WTC11 (cell line): Measurements from ENCODE around the gene PFDN5. TPM values are rescaled to one million over a fixed set of nuclear protein-coding genes. Genes with fewer than 3 reads are reported as not detected.

ENCODE experiments used
- ATAC-seq: fragments of 200-7000 bp; cut with Tn5 transposase; 2 replicates; pipeline ENCODE4 v1.10.0; 2021; ENCODE audit warnings: mild to moderate bottlenecking, moderate library complexity
- CTCF ChIA-PET: fragments of 300-600 bp; sonication (Branson Sonifier 250); formaldehyde crosslinking; loops from one replicate; lab custom pipeline; 2021; ENCODE audit warnings: antibody characterized with exemption; lab: Charles Lee
- POLR2A ChIA-PET: fragments of 350-600 bp; sonication (Branson Sonifier 250); formaldehyde crosslinking; loops from one replicate; lab custom pipeline; 2021; ENCODE audit warnings: antibody characterized with exemption; lab: Charles Lee
- DNase-seq: peaks from one replicate; pipeline ENCODE4 v3.0.0; 2021; ENCODE audit warnings: low spot score
- H3K27ac Mint-ChIP-seq: 2 replicates; pipeline ENCODE4 v1.8.0; 2021; ENCODE audit warnings: mixed read lengths
- H3K27me3 Mint-ChIP-seq: 2 replicates; pipeline ENCODE4 v1.8.0; 2021; ENCODE audit warnings: low read depth, mild to moderate bottlenecking, moderate library complexity, mixed read lengths
- H3K36me3 Mint-ChIP-seq: 2 replicates; pipeline ENCODE4 v1.8.0; 2021; ENCODE audit warnings: mixed read lengths
- H3K4me1 Mint-ChIP-seq: 2 replicates; pipeline ENCODE4 v1.8.0; 2022; ENCODE audit warnings: mixed read lengths
- H3K4me3 Mint-ChIP-seq: 2 replicates; pipeline ENCODE4 v1.8.0; 2021; ENCODE audit warnings: mild to moderate bottlenecking, moderate library complexity, mixed read lengths
- H3K9me3 Mint-ChIP-seq: 2 replicates; pipeline ENCODE4 v1.8.0; 2021; ENCODE audit warnings: mixed read lengths
- NFYB ChIP-seq: sonication (generic); formaldehyde crosslinking; conservative IDR thresholded peaks from 2 replicates; pipeline ENCODE4 v1.8.0; 2022; ENCODE audit warnings: low read depth, missing genetic modification reagents
- NR3C1 ChIP-seq: sonication (generic); formaldehyde crosslinking; conservative IDR thresholded peaks from 2 replicates; pipeline ENCODE4 v1.8.1; 2023; ENCODE audit warnings: low read depth, mild to moderate bottlenecking, missing genetic modification reagents
- RELA ChIP-seq: sonication (generic); formaldehyde crosslinking; IDR thresholded peaks from 2 replicates; pipeline ENCODE4 v1.8.1; 2022; ENCODE audit warnings: missing genetic modification reagents, mild to moderate bottlenecking, borderline replicate concordance
- SMAD4 ChIP-seq: sonication (generic); formaldehyde crosslinking; IDR thresholded peaks from 2 replicates; pipeline ENCODE4 v1.8.0; 2022; ENCODE audit warnings: mild to moderate bottlenecking, missing genetic modification reagents
- SP1 ChIP-seq: sonication (generic); formaldehyde crosslinking; conservative IDR thresholded peaks from 2 replicates; pipeline ENCODE4 v1.8.1; 2022; ENCODE audit warnings: missing genetic modification reagents
- ZNF396 ChIP-seq: fragments of 250-450 bp; sonication (Bioruptor Pico); IDR thresholded peaks from 2 replicates; pipeline ENCODE4 v1.8.0; 2021; ENCODE audit warnings: mild to moderate bottlenecking, moderate library complexity, borderline replicate concordance
- total RNA-seq: library from RNA; stranded (reverse); gene quantifications from 3 replicates; pipeline ENCODE4 v1.2.3, GENCODE V29; 2021
- TF ChIP-seq, protein P1 (sequence below): sonication (generic); formaldehyde crosslinking; IDR thresholded peaks from 2 replicates; pipeline ENCODE4 v1.8.1; 2022; ENCODE audit warnings: missing genetic modification reagents, borderline replicate concordance
- TF ChIP-seq, protein P2 (sequence below): fragments of 250-450 bp; sonication (Bioruptor Pico); conservative IDR thresholded peaks from 2 replicates; pipeline ENCODE4 v1.9.0; 2021; ENCODE audit warnings: mild to moderate bottlenecking
- TF ChIP-seq, protein P3 (sequence below): sonication (generic); formaldehyde crosslinking; IDR thresholded peaks from 2 replicates; pipeline ENCODE4 v1.8.0; 2023; ENCODE audit warnings: missing genetic modification reagents
- TF ChIP-seq, protein P4 (sequence below): sonication (generic); formaldehyde crosslinking; IDR thresholded peaks from 2 replicates; pipeline ENCODE4 v1.8.0; 2022; ENCODE audit warnings: mild to moderate bottlenecking, missing genetic modification reagents
- TF ChIP-seq, protein P5 (sequence below): sonication (generic); formaldehyde crosslinking; conservative IDR thresholded peaks from 2 replicates; pipeline ENCODE4 v1.8.1; 2022; ENCODE audit warnings: mild to moderate bottlenecking, missing genetic modification reagents
- TF ChIP-seq, protein P6 (sequence below): fragments of 250-450 bp; sonication (Bioruptor Pico); IDR thresholded peaks from 2 replicates; pipeline ENCODE4 v1.9.0; 2021; ENCODE audit warnings: mild to moderate bottlenecking, borderline replicate concordance
- TF ChIP-seq, protein P7 (sequence below): sonication (generic); formaldehyde crosslinking; IDR thresholded peaks from 2 replicates; pipeline ENCODE4 v1.8.0; 2022; ENCODE audit warnings: mild to moderate bottlenecking, missing genetic modification reagents
- TF ChIP-seq, protein P8 (sequence below): fragments of 250-450 bp; sonication (Bioruptor Pico); IDR thresholded peaks from 2 replicates; pipeline ENCODE4 v1.8.0; 2021; ENCODE audit warnings: mild to moderate bottlenecking

The PFDN5 gene
- total RNA-seq, 1 experiment from 2014 or later = 263 TPM

DNA sequence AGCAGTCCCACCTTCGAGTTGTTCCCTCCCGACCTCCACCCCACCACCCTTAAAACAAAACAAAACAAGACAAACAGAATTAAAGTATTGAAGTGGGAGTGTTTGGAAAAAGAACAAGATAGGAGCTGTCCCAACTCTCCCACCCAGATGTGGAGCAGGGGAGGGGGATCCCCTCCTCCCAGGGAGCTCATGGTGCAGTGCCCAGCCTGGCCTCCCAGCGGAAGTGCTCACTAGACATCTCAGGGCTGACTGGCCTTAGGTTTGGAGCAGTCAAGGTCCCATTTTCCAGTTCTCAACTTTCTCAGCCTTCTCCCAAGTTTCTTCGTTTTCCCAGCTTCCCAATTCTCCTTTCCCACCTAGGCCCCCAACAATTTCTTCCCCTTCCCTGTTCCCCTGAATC is 37.9 kb downstream of the PFDN5 start:
- Mint-ChIP-seq H3K36me3 (no peaks in the 10 kb centered on the region), H3K27me3 (peaks cover 57% of the 10 kb centered on the region), H3K4me3 (no peak overlapping the region), H3K27ac (peak overlapping the region; percentile 46; the same call in 1 of the 2 replicates), H3K9me3 (no peaks in the 10 kb centered on the region), H3K4me1 (peaks cover 13% of the 10 kb centered on the region)
- CTCF ChIA-PET = interaction anchor here (1.2 to 2.6 kb wide), 2 partner anchors 12 to 19 kb away, joined by 5 to 15 read pairs; partner anchors contain the start of gene AAAS
- TF ChIP-seq SMAD4 (CRISPR knock-in tag) (no peak), NFYB (CRISPR knock-in tag) (no peak), RELA (CRISPR knock-in tag) (no peak), ZNF396 (CRISPR knock-in tag) (no peak), NR3C1 (no peak), SP1 (CRISPR knock-in tag) (no peak)
- TF ChIP-seq, protein P1, sequence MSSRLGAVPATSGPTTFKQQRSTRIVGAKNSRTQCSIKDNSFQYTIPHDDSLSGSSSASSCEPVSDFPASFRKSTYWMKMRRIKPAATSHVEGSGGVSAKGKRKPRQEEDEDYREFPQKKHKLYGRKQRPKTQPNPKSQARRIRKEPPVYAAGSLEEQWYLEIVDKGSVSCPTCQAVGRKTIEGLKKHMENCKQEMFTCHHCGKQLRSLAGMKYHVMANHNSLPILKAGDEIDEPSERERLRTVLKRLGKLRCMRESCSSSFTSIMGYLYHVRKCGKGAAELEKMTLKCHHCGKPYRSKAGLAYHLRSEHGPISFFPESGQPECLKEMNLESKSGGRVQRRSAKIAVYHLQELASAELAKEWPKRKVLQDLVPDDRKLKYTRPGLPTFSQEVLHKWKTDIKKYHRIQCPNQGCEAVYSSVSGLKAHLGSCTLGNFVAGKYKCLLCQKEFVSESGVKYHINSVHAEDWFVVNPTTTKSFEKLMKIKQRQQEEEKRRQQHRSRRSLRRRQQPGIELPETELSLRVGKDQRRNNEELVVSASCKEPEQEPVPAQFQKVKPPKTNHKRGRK (CRISPR knock-in tag) = no peak
- TF ChIP-seq, protein P2, sequence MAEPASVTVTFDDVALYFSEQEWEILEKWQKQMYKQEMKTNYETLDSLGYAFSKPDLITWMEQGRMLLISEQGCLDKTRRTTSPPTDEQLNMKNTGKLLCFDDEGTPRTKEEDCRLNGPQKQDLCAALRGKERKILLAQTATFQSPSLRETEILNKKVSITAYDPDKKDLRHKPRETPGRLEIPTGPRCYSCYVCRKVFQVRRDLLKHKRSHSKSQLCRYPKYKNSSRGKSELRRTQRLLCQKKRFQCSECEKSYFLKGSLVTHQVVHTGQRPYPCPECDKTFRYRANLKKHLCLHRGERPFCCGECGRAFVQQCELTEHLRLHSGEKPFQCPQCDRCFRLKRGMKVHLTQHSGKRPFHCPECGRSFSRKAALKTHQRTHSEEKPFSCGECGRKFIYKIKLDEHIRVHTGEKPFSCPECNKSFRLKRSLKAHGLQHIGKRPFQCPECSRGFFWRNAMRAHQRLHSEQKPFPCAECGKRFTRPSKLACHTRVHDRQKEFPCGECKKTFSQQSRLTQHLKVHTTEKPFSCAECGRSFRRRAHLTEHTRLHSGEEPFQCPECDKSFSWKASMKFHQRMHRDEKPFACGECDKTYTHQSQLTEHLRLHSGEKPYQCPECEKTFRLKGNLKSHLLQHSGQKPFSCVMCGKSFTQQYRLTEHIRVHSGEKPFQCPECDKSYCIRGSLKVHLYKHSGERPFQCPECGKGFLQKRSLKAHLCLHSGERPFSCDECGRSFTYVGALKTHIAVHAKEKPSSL (CRISPR knock-in tag) = no peak
- TF ChIP-seq, protein P3, sequence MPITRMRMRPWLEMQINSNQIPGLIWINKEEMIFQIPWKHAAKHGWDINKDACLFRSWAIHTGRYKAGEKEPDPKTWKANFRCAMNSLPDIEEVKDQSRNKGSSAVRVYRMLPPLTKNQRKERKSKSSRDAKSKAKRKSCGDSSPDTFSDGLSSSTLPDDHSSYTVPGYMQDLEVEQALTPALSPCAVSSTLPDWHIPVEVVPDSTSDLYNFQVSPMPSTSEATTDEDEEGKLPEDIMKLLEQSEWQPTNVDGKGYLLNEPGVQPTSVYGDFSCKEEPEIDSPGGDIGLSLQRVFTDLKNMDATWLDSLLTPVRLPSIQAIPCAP (CRISPR knock-in tag) = no peak
- TF ChIP-seq, protein P4, sequence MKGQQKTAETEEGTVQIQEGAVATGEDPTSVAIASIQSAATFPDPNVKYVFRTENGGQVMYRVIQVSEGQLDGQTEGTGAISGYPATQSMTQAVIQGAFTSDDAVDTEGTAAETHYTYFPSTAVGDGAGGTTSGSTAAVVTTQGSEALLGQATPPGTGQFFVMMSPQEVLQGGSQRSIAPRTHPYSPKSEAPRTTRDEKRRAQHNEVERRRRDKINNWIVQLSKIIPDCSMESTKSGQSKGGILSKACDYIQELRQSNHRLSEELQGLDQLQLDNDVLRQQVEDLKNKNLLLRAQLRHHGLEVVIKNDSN = no peak
- TF ChIP-seq, protein P5, sequence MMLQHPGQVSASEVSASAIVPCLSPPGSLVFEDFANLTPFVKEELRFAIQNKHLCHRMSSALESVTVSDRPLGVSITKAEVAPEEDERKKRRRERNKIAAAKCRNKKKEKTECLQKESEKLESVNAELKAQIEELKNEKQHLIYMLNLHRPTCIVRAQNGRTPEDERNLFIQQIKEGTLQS (CRISPR knock-in tag) = no peak
- TF ChIP-seq, protein P6, sequence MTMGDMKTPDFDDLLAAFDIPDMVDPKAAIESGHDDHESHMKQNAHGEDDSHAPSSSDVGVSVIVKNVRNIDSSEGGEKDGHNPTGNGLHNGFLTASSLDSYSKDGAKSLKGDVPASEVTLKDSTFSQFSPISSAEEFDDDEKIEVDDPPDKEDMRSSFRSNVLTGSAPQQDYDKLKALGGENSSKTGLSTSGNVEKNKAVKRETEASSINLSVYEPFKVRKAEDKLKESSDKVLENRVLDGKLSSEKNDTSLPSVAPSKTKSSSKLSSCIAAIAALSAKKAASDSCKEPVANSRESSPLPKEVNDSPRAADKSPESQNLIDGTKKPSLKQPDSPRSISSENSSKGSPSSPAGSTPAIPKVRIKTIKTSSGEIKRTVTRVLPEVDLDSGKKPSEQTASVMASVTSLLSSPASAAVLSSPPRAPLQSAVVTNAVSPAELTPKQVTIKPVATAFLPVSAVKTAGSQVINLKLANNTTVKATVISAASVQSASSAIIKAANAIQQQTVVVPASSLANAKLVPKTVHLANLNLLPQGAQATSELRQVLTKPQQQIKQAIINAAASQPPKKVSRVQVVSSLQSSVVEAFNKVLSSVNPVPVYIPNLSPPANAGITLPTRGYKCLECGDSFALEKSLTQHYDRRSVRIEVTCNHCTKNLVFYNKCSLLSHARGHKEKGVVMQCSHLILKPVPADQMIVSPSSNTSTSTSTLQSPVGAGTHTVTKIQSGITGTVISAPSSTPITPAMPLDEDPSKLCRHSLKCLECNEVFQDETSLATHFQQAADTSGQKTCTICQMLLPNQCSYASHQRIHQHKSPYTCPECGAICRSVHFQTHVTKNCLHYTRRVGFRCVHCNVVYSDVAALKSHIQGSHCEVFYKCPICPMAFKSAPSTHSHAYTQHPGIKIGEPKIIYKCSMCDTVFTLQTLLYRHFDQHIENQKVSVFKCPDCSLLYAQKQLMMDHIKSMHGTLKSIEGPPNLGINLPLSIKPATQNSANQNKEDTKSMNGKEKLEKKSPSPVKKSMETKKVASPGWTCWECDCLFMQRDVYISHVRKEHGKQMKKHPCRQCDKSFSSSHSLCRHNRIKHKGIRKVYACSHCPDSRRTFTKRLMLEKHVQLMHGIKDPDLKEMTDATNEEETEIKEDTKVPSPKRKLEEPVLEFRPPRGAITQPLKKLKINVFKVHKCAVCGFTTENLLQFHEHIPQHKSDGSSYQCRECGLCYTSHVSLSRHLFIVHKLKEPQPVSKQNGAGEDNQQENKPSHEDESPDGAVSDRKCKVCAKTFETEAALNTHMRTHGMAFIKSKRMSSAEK (CRISPR knock-in tag) = no peak
- TF ChIP-seq, protein P7, sequence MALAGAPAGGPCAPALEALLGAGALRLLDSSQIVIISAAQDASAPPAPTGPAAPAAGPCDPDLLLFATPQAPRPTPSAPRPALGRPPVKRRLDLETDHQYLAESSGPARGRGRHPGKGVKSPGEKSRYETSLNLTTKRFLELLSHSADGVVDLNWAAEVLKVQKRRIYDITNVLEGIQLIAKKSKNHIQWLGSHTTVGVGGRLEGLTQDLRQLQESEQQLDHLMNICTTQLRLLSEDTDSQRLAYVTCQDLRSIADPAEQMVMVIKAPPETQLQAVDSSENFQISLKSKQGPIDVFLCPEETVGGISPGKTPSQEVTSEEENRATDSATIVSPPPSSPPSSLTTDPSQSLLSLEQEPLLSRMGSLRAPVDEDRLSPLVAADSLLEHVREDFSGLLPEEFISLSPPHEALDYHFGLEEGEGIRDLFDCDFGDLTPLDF (CRISPR knock-in tag) = no peak
- TF ChIP-seq, protein P8, sequence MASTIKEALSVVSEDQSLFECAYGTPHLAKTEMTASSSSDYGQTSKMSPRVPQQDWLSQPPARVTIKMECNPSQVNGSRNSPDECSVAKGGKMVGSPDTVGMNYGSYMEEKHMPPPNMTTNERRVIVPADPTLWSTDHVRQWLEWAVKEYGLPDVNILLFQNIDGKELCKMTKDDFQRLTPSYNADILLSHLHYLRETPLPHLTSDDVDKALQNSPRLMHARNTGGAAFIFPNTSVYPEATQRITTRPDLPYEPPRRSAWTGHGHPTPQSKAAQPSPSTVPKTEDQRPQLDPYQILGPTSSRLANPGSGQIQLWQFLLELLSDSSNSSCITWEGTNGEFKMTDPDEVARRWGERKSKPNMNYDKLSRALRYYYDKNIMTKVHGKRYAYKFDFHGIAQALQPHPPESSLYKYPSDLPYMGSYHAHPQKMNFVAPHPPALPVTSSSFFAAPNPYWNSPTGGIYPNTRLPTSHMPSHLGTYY (CRISPR knock-in tag) = no peak
- ATAC-seq (no peak), DNase-seq (no peak)
- POLR2A ChIA-PET = no interaction called here
